Coronary artery (tissue), 2 donors: ENCODE data around the gene ARHGAP23.

Experiments used
- DNase-seq: peaks from one replicate; pipeline ENCODE4 v3.0.0-alpha.2; 2017; ENCODE audit warnings: low spot score
- H3K27ac ChIP-seq, 2 donors: fragments of 200-600 bp; sonication (generic); one replicate each; pipeline ENCODE4 v1.5.1; 2016 to 2019
- H3K4me3 ChIP-seq: fragments of 200-600 bp; sonication (generic); 2 replicates; pipeline ENCODE4 v1.5.1; 2016; ENCODE audit warnings: mild to moderate bottlenecking, moderate library complexity
- CTCF ChIP-seq: fragments of 200-600 bp; sonication (generic); IDR thresholded peaks from one replicate; pipeline ENCODE4 v1.5.1; 2019; ENCODE audit warnings: antibody characterized with exemption

The ARHGAP23 gene

DNA sequence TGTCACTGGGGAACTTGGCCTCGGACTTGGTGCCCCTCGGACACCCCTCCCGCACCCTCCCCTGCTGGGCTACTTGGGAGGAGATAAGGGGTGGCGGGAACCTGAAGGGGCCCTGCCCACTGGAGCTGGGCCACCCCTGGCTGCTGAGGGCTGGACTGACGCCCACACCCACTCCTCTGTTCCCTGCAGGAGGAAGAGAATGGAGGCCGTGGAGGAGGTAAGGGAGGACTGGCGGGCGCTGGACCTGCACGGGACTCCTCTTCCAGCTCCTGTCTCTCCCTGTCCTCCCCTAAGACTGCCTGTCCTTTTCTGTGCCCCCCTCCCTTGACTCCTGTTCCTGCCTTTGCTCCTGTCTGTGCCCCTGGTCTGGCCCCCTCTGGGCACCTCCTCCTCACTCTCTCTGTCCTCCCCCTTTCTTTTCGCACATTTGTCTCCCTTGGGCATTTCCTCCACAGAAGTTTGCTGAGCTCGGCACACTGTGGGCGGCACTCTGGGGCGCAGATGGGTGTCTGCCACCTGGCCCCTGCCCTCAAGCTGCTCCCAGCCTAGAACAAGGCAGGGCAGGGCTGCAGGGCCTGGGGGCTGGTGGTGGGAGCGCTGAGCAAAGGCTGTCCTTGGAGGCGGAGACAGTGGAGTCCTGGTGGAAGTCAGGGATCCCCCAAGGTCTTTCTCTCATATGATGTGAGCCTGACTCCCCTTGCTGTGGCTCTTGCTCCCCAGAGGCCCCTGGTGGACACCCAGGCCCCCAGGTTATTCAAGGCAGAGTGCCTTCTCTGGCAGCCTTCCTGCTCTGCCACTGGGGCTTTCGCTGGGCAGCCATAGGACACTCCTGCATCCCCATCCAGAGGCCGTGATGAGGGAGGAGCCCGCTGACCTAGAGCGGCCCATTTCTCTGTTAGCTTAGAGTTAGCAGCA lies 32.7 kb downstream of the ARHGAP23 start:
- no peak for DNase-seq
- TF ChIP-seq CTCF: no peak
- peak overlapping the region in 1 of 2 donors; percentile 41 for H3K27ac ChIP-seq
- H3K4me3 ChIP-seq: no peak overlapping the region

DNA sequence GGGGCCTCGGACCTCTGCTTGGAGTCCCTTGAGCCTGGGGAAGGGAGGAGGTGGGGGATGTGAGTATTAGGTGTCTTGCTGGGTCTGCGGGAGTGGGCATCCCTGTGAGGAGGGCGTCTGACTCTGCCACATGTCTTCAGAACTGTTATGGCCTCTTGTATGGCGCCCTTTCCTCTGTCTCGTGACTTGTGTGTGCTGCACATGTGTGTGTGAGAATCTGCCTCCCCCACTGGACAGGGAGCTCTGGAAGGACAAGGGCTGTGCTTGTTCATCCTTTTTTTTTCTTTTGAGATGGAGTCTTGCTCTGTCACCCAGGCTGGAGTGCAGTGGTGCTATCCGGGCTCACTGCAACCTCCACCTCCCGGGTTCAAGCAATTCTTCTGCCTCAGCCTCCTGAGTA lies 33.4 kb downstream of the ARHGAP23 start:
- no peak for DNase-seq
- Histone ChIP-seq H3K4me3 (no peak overlapping the region), H3K27ac (no peak overlapping the region)
- no peak for TF ChIP-seq CTCF

GRCh38 chr17:38463451-38463858 lies 35.2 kb downstream of the ARHGAP23 start:
- DNase-seq: peak; percentile 86
- H3K4me3 ChIP-seq: peak overlapping the region; percentile 79
- TF ChIP-seq CTCF: no peak
- peak overlapping the region; percentile 98 to 100 for H3K27ac ChIP-seq

DNA sequence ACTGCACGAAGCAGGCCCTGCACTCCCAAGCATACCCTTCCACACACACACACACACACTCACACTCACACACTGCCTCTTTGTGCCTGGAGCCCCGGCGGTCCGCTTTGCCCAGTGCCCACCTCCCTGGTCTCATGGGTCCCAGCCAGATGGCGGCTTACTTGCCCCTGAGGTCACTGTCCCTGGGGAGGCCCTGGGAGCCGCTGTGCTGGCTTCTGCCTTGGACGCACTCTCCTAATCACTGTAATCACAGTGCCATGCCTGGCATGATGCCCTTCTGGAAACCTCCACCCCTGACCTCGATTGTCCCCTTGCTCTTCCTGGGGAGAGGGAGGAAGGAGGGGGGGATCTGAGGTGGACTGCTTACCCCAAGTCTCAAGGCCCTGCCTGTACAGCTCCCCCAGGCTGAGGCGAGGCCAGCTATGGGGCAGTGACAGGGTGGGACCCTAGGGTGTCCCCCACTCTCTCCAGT lies 36.0 kb downstream of the ARHGAP23 start:
- peak overlapping the region; percentile 98 to 100 for H3K27ac ChIP-seq
- no peak for TF ChIP-seq CTCF
- H3K4me3 ChIP-seq: peak overlapping the region; percentile 79
- peak; percentile 92 for DNase-seq

DNA sequence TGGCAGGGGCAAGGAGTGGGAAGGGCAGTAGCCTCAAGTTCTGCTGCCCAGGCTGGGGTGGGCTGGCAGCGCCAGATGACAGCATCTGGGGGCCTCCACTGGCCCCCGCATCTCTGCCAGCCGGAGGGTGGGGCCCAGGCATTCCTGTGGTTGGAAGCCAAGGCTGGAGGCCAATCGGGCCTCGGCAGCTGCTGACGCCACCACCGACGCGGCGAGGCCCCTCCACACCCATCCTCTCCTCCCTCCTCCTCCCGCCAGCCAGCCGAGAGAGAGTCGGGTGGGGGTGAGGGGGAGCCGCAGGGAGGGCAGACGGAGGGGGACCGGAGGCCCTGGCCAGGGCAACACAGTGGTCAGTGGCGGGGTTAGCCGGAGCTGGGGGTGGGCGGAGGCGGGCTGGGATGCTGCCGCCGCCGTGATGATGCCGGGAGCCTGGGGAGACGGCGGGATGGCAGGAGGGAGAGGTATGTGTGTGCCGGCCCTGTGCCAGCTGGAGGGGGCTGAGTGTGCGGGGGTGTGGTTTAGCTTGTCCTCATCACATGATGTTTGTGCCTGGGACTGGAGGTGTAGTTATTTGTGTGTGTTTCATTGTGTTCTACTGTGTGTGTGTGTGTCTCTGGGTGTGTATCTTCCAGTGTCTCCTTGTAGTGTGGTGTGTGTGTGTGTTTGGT lies 36.6 kb downstream of the ARHGAP23 start:
- Histone ChIP-seq H3K4me3 (peak overlapping the region; percentile 79), H3K27ac (peak overlapping the region; percentile 98 to 100)
- TF ChIP-seq CTCF: no peak
- DNase-seq: peak; percentile 97

DNA sequence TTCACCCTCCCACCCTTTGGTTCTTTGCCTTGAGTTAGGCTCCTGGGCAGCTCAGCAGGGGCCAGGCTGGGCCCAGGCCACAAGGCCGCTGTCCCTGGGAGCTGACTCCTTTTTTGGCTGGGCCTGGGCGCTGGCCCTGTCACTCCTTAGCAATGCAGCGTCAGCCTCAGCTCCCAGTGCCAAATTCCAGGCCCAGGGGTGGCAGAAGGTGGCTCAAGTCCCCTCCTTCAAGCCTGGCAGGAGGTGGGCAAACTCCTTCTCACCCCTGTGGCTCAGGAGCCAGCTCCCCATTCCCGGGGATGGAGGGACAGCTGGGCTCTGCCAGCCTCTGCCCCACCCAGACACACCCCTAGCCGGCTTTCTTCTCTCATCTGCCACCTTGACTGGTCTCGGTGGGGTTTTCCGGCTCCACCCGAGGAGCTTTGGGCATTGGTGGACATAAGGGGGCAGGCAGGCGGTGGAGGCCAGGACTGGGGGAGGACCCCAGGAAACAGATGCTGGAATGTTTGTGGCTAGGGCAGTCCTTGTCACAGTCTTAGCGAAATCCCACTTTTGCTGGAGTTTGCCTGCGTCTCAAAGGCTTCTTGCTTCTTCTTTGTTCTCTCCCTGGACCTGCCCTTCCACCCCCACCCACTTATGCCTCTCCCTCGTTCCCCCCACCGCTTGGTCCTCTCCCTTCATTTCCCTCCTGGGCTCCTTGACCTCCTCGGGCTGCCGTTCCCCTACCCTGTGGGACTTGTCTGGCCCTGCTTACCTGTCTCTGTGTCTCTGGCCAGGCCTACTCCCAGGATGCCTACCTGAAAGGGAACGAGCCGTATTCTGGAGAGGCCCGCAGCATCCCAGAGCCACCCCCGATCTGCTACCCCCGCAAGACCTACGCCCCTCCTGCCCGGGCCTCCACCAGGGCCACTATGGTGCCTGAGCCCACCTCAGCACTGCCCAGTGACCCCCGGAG lies 37.4 kb downstream of the ARHGAP23 start:
- Histone ChIP-seq H3K4me3 (peak overlapping the region; percentile 79), H3K27ac (peak overlapping the region; percentile 98 to 100)
- TF ChIP-seq CTCF: no peak
- peak; percentile 95 for DNase-seq
